ENCODE data around the gene SMARCAD1. TPM values are rescaled to one million over a fixed set of nuclear protein-coding genes. Genes with fewer than 3 reads are reported as not detected.

The SMARCAD1 gene
- total RNA-seq, 1 donor from 2014 or later = 36.0 TPM

GRCh38 chr4:94298725-94299252 lies 91.1 kb downstream of the SMARCAD1 start:
- no peaks in the 10 kb centered on the region for H3K79me2 ChIP-seq (ENCODE audit: insufficient read depth, low read length)
- H3K27ac ChIP-seq (ENCODE audit: low read depth, low read length) = no peak overlapping the region
- Mint-ChIP-seq H3K4me1 (ENCODE audit: low read depth, unreplicated experiment) (no peaks in the 10 kb centered on the region), H3K4me3 (ENCODE audit: unreplicated experiment) (no peak overlapping the region), H3K36me3 (ENCODE audit: low read depth, unreplicated experiment) (no peaks in the 10 kb centered on the region), H3K9me3 (ENCODE audit: unreplicated experiment) (no peaks in the 10 kb centered on the region), H3K27ac (ENCODE audit: unreplicated experiment) (no peak overlapping the region), H3K27me3 (ENCODE audit: low read depth, unreplicated experiment) (no peaks in the 10 kb centered on the region)
- H2AFZ ChIP-seq (ENCODE audit: low read depth, low read length) = no peak overlapping the region
- H3K4me3 ChIP-seq (ENCODE audit: insufficient read depth, low read depth, low read length) = no peak overlapping the region
- H3K4me1 ChIP-seq (ENCODE audit: insufficient read depth, low read length) = no peaks in the 10 kb centered on the region
- no peaks in the 10 kb centered on the region for H3K27me3 ChIP-seq (ENCODE audit: insufficient read depth, low read length)
- no peaks in the 10 kb centered on the region for H3K36me3 ChIP-seq (ENCODE audit: insufficient read depth, low read length)
- H4K20me1 ChIP-seq (ENCODE audit: insufficient read depth, low read length) = no peaks in the 10 kb centered on the region
- no peak overlapping the region for H3K4me2 ChIP-seq (ENCODE audit: low read length)
- no peak for TF ChIP-seq EZH2 (IDR thresholded peaks at IDR 0.05; ENCODE audit: insufficient read depth, low read length)
- DNase-seq (ENCODE audit: low read depth) = no peak
- H3K9me3 ChIP-seq (ENCODE audit: insufficient read depth, low read depth, low read length) = no peaks in the 10 kb centered on the region
- no peak for FAIRE-seq
- no peak overlapping the region for H3K9ac ChIP-seq (ENCODE audit: low read length)

- Mint-ChIP-seq H3K27me3 (ENCODE audit: low read depth, unreplicated experiment) (no peaks in the 10 kb centered on the region), H3K27ac (ENCODE audit: unreplicated experiment) (no peak overlapping the region), H3K9me3 (ENCODE audit: unreplicated experiment) (no peaks in the 10 kb centered on the region), H3K4me1 (ENCODE audit: low read depth, unreplicated experiment) (peaks cover 3% of the 10 kb centered on the region), H3K36me3 (ENCODE audit: low read depth, unreplicated experiment) (no peaks in the 10 kb centered on the region), H3K4me3 (ENCODE audit: unreplicated experiment) (no peak overlapping the region)
- Histone ChIP-seq H3K4me2 (ENCODE audit: low read length) (no peak overlapping the region), H3K27me3 (ENCODE audit: insufficient read depth, low read length) (no peaks in the 10 kb centered on the region), H3K27ac (ENCODE audit: low read depth, low read length) (no peak overlapping the region), H4K20me1 (ENCODE audit: insufficient read depth, low read length) (no peaks in the 10 kb centered on the region), H2AFZ (ENCODE audit: low read depth, low read length) (no peak overlapping the region), H3K36me3 (ENCODE audit: insufficient read depth, low read length) (no peaks in the 10 kb centered on the region), H3K79me2 (ENCODE audit: insufficient read depth, low read length) (no peaks in the 10 kb centered on the region), H3K9ac (ENCODE audit: low read length) (no peak overlapping the region), H3K4me3 (ENCODE audit: insufficient read depth, low read depth, low read length) (no peak overlapping the region), H3K9me3 (ENCODE audit: insufficient read depth, low read depth, low read length) (no peaks in the 10 kb centered on the region), H3K4me1 (ENCODE audit: insufficient read depth, low read length) (no peaks in the 10 kb centered on the region)
- TF ChIP-seq, protein P1, sequence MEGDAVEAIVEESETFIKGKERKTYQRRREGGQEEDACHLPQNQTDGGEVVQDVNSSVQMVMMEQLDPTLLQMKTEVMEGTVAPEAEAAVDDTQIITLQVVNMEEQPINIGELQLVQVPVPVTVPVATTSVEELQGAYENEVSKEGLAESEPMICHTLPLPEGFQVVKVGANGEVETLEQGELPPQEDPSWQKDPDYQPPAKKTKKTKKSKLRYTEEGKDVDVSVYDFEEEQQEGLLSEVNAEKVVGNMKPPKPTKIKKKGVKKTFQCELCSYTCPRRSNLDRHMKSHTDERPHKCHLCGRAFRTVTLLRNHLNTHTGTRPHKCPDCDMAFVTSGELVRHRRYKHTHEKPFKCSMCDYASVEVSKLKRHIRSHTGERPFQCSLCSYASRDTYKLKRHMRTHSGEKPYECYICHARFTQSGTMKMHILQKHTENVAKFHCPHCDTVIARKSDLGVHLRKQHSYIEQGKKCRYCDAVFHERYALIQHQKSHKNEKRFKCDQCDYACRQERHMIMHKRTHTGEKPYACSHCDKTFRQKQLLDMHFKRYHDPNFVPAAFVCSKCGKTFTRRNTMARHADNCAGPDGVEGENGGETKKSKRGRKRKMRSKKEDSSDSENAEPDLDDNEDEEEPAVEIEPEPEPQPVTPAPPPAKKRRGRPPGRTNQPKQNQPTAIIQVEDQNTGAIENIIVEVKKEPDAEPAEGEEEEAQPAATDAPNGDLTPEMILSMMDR (IDR thresholded peaks at IDR 0.05; ENCODE audit: insufficient read depth, low read depth, low read length) = no peak
- no peak for TF ChIP-seq EZH2 (IDR thresholded peaks at IDR 0.05; ENCODE audit: insufficient read depth, low read length)
- no peak for FAIRE-seq
- DNase-seq (ENCODE audit: low read depth) = no peak
These were observed 94.5 kb downstream of the SMARCAD1 start for GRCh38 chr4:94302191-94302590.

GRCh38 chr4:94304365-94304971 lies 96.8 kb downstream of the SMARCAD1 start:
- TF ChIP-seq, protein P1 (IDR thresholded peaks at IDR 0.05; ENCODE audit: insufficient read depth, low read depth, low read length) = peak; percentile 58
- no peak for TF ChIP-seq EZH2 (IDR thresholded peaks at IDR 0.05; ENCODE audit: insufficient read depth, low read length)
- FAIRE-seq = peak; percentile 63
- H2AFZ ChIP-seq (ENCODE audit: low read depth, low read length) = no peak overlapping the region

More at GRCh38 chr4:94304365-94304971, 96.8 kb downstream of the SMARCAD1 start:
- no peak overlapping the region for H3K27ac ChIP-seq (ENCODE audit: low read depth, low read length)
- no peaks in the 10 kb centered on the region for H3K9me3 ChIP-seq (ENCODE audit: insufficient read depth, low read depth, low read length)
- Mint-ChIP-seq H3K4me1 (ENCODE audit: low read depth, unreplicated experiment) (peaks cover 5% of the 10 kb centered on the region), H3K27me3 (ENCODE audit: low read depth, unreplicated experiment) (no peaks in the 10 kb centered on the region), H3K36me3 (ENCODE audit: low read depth, unreplicated experiment) (no peaks in the 10 kb centered on the region), H3K9me3 (ENCODE audit: unreplicated experiment) (no peaks in the 10 kb centered on the region), H3K4me3 (ENCODE audit: unreplicated experiment) (no peak overlapping the region), H3K27ac (ENCODE audit: unreplicated experiment) (no peak overlapping the region)
- H3K4me1 ChIP-seq (ENCODE audit: insufficient read depth, low read length) = no peaks in the 10 kb centered on the region
- H4K20me1 ChIP-seq (ENCODE audit: insufficient read depth, low read length) = no peaks in the 10 kb centered on the region
- no peak overlapping the region for H3K4me3 ChIP-seq (ENCODE audit: insufficient read depth, low read depth, low read length)
- no peak overlapping the region for H3K4me2 ChIP-seq (ENCODE audit: low read length)
- no peaks in the 10 kb centered on the region for H3K79me2 ChIP-seq (ENCODE audit: insufficient read depth, low read length)
- no peaks in the 10 kb centered on the region for H3K27me3 ChIP-seq (ENCODE audit: insufficient read depth, low read length)
- DNase-seq (ENCODE audit: low read depth) = no peak
- no peaks in the 10 kb centered on the region for H3K36me3 ChIP-seq (ENCODE audit: insufficient read depth, low read length)
- no peak overlapping the region for H3K9ac ChIP-seq (ENCODE audit: low read length)
